Activated T-cell treated with anti-CD3 and anti-CD28 coated beads, Interleukin-2, amount 50 U/mL, for 72 hours (primary cell): ENCODE data around the gene DESI1. TPM values are rescaled to one million over a fixed set of nuclear protein-coding genes. Genes with fewer than 3 reads are reported as not detected.
"Not testable (repeated sequence)": the region's sequence is repeated elsewhere in the genome, so short reads cannot be mapped to it uniquely, and the experiment has no call there.

Source experiments
- ATAC-seq, 2 donors: fragments of 150-1000 bp; cut with Tn5 transposase; replicated peaks in 1 of 2; 2 replicates each; pipeline ENCODE4 v1.10.0; 2021; ENCODE audit warnings: moderate library complexity in 2 of 2, mild to moderate bottlenecking in 1 of 2
- DNase-seq, 2 donors: peaks; one replicate each; pipeline ENCODE4 v3.0.0; 2021 to 2022; ENCODE audit warnings: mixed read lengths in 1 of 2
- H3K27ac Mint-ChIP-seq: one replicate; pipeline ENCODE4 v1.8.0; 2022; ENCODE audit warnings: mild to moderate bottlenecking, moderate library complexity, mixed read lengths
- H3K27me3 Mint-ChIP-seq: one replicate; pipeline ENCODE4 v1.8.0; 2022; ENCODE audit warnings: low read depth, mixed read lengths
- H3K36me3 Mint-ChIP-seq, 2 donors: one replicate each; pipeline ENCODE4 v1.8.0; 2022; ENCODE audit warnings: mixed read lengths in 2 of 2, mild to moderate bottlenecking in 1 of 2; ENCODE audit not compliant: insufficient read depth in 2 of 2
- H3K4me1 Mint-ChIP-seq: one replicate; pipeline ENCODE4 v1.8.0; 2022; ENCODE audit warnings: low read depth, mixed read lengths
- H3K4me3 Mint-ChIP-seq, 2 donors: one replicate each; pipeline ENCODE4 v1.8.0; 2022; ENCODE audit warnings: mild to moderate bottlenecking in 2 of 2, mixed read lengths in 2 of 2, moderate library complexity in 2 of 2
- H3K9me3 Mint-ChIP-seq, 2 donors: one replicate each; pipeline ENCODE4 v1.8.0; 2022; ENCODE audit warnings: mixed read lengths in 2 of 2
- total RNA-seq, 2 donors: library from RNA; stranded (reverse); gene quantifications; one replicate each; pipeline ENCODE4 v1.2.3, GENCODE V29; 2022

Gene DESI1
- total RNA-seq, 2 donors from 2014 or later = 52.6 to 65.7 TPM

DNA sequence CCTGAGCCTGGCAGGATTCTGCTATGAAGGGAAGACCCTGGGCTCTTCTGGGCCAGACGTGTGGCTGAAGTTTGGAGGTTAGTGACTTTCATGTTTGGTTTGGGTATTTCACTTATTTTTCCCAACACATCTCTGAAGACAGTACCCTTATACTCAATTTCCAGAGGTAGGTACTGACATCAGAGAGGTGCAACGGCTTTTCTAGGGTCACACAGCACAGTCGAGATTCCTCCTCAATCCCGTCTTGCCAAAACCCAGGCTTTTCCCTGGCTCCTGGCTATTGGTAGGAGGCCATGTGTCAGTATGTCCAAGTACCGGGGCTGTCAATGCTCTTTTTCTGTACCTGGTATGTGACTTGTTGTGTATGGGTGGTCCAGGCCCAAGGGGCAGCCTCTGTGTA, 25.1 kb downstream of the DESI1 start:
- no peaks in the 10 kb centered on the region for H3K27me3 Mint-ChIP-seq
- H3K9me3 Mint-ChIP-seq = no peaks in the 10 kb centered on the region

DNA sequence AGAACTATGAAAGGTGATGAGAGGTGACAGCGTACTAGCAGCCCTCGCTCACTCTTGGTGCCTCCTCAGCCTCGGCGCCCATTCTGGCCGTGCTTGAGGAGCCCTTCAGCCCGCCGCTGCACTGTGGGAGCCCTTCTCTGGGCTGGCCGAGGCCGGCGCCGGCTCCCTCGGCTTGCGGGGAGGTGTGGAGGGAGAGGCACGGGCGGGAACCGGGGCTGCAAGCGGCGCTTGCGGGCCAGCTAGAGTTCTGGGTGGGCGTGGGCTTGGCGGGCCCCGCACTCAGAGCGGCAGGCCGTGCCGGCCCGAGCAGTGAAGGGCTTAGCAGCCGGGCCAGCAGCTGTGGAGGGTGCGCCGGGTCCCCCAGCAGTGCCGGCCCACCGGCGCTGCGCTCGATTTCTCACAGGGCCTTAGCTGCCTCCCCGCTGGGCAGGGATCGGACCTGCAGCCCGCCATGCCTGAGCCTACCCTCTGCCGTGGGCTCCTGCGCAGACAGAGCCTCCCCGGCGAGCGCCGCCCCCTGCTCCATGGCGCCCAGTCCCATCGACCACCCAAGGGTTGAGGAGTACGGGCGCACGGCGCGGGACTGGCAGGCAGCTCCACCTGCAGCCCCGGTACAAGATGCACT, 27.4 kb downstream of the DESI1 start:
- not testable (repeated sequence) for H3K36me3 Mint-ChIP-seq, H3K4me3 Mint-ChIP-seq, H3K27ac Mint-ChIP-seq, ATAC-seq, H3K9me3 Mint-ChIP-seq, DNase-seq, H3K27me3 Mint-ChIP-seq
- H3K4me1 Mint-ChIP-seq = peaks cover 15% of the 10 kb centered on the region

More for the DNA sequence above, 25.1 kb downstream of the DESI1 start:
- H3K27ac Mint-ChIP-seq = no peak overlapping the region
- H3K4me3 Mint-ChIP-seq = no peak overlapping the region
- DNase-seq = no peak
- no peak for ATAC-seq
- peaks cover 0 to 2% of the 10 kb centered on the region in 2 donors for H3K36me3 Mint-ChIP-seq
- peaks cover 7% of the 10 kb centered on the region for H3K4me1 Mint-ChIP-seq

DNA sequence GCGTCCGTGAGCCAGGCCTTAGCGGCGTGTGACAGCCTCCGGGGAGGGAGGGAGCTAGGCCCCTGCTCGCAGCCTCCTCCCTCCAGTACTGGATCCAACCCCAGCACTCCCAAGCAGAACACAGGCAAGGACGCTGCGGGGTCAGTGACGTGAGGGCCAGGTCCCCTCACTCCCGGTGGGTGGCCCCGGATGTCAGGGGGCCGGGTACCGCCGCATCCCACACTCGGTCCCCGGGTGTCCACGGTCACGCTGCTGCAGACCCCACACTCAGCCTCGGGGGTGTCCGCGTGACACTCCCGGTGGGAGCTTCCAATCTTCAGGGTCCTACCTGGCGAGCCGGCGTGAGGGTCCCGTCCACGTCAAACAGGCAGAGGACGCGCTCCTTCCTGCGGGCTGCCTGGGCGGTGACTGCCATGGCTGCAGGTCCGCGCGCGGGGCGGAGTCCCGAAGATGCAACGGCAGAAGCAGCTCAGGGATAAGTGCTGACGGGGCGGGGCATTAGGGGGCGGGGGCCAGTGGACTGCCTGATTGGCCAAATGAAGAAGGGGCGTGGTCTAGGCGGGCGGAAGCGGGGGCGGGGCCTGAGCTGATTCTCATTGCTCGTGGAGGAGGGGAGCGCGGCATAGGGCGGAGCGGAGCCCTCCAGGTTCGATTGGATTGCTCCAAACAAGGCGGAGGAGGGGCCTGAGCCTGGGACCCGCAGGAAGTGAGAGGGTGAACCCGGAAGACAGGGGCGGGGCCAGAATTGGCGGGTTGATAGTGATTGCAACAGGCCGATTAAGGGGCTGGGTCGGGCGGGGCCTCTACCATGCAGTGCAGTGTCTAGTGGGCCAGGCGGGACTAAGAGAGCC, 31.2 kb downstream of the DESI1 start, which contains the start of gene PMM1:
PMM1 (minus strand) TSS at position 450 of the 851 bp plus-strand sequence; CDS start at position 415, 35 bp downstream.
- Mint-ChIP-seq H3K36me3 (peaks cover 0 to 5% of the 10 kb centered on the region in 2 donors), H3K4me1 (peaks cover 18% of the 10 kb centered on the region), H3K4me3 (peak within 1 kb of the TSS; percentile 95 to 99), H3K27me3 (no peaks in the 10 kb centered on the region), H3K9me3 (no peaks in the 10 kb centered on the region), H3K27ac (peak within 1 kb of the TSS; percentile 93)
- DNase-seq (peak; percentile 100), ATAC-seq (peak; percentile 96 to 97)

DNA sequence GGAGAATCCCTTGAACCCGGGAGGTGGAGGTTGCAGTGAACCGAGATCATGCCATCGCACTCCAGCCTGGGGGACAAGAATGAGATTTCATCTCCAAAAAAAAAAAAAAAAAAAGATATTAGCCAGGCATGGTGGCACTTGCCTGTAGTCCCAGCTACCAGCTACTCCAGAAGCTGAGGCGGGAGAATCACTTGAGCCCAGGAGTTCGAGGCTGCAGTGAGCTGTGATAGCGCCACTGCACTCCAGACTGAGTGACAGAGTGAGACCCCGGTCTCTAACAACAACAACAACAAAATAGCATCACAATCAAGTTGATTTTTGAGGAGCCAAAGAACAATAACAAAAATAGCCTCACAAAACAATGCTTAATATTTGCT, 33.5 kb downstream of the DESI1 start:
- H3K4me3 Mint-ChIP-seq = no peak overlapping the region

DNA sequence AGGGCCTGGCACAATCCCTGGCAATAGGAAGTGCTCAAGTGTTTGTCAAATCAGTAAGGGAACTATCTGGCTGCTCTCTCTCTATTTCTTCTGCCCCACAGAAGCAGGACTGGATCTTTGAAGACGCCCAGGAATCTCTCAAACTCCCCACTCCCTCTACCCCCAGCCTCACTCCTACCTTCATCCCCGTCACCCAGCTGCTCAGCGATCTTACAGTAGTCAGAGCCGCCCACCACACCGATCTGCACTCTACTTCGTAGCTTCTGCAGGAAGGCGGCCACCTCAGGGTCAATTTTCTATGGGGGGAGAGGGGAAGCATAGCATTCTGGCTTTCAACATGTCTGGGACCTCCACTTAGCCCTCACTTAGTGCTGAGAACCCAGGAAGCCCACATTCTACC, 34.9 kb downstream of the DESI1 start:
- Mint-ChIP-seq H3K4me1 (peaks cover 23% of the 10 kb centered on the region), H3K9me3 (no peaks in the 10 kb centered on the region), H3K27ac (no peak overlapping the region), H3K27me3 (no peaks in the 10 kb centered on the region), H3K4me3 (no peak overlapping the region), H3K36me3 (peaks cover 0 to 11% of the 10 kb centered on the region in 2 donors)
- DNase-seq (no peak), ATAC-seq (no peak)

More for the DNA sequence above, 33.5 kb downstream of the DESI1 start:
- Mint-ChIP-seq H3K27me3 (no peaks in the 10 kb centered on the region), H3K36me3 (peaks cover 0 to 10% of the 10 kb centered on the region in 2 donors), H3K9me3 (no peaks in the 10 kb centered on the region), H3K27ac (no peak overlapping the region), H3K4me1 (peaks cover 21% of the 10 kb centered on the region)
- DNase-seq (no peak), ATAC-seq (no peak)

DNA sequence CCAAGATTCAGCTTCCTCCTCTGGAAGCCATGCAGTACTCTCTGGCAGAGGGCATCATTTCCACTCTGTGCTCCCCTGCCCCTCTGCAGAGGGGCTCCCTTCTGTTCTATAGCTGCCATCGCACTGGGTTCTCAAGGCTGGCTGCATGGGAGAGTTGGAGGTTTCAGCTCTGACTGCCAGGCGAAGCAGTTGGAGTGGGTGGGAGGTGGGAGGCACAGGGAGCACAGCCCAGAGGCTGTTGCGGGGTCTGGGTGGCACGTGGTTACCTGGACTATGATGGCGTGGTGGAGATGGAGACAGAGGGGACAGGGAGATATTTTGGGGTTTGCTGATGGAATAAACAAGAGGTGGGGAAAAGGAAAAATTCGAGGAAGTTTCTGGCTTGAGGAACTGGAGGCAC, 36.0 kb downstream of the DESI1 start:
- H3K9me3 Mint-ChIP-seq = no peaks in the 10 kb centered on the region
- no peak overlapping the region for H3K4me3 Mint-ChIP-seq
- peaks cover 0 to 16% of the 10 kb centered on the region in 2 donors for H3K36me3 Mint-ChIP-seq
- peaks cover 23% of the 10 kb centered on the region for H3K4me1 Mint-ChIP-seq
- DNase-seq (no peak), ATAC-seq (no peak)
- H3K27ac Mint-ChIP-seq = no peak overlapping the region
- H3K27me3 Mint-ChIP-seq = no peaks in the 10 kb centered on the region

DNA sequence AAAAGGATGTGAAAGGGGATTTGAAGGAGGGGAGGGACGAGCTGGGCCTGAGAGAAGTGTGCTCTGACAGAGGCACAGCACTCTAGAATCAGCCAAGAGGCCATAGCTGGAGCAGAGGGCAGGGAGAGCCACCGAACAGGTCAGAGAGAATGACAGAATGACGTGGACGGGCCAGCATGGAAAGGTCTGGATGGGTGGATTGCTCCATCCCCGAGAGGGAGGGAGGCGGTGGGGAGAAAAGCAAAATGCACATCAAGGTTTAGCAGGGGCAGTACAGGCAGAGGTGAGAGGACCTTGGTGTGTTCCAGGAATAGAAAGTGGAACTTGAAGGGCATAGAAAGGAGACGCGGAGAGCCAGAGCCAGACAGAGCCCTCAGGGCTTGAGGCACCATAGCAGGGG, 38.1 kb downstream of the DESI1 start:
- no peak overlapping the region for H3K27ac Mint-ChIP-seq
- no peak for ATAC-seq

DNA sequence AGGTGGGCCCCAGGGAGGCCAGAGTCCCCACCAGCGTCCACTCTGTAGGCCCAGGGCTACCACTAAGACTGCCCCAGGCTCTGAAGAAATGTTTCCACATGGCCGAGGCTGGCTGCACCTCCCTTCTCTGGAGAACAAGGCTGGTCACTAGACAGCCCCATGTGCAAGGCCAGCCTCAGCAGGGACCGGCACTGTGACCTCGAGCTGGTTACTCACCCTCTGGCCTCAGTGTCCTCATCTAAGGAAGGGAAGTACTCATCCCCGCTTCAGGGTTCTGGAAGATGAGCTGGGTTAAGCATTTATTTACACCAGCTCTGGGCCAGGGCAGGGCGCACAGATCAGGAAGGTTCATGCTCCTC, 40.9 kb downstream of the DESI1 start:
- Mint-ChIP-seq H3K4me1 (peaks cover 5% of the 10 kb centered on the region), H3K9me3 (no peaks in the 10 kb centered on the region), H3K27me3 (no peaks in the 10 kb centered on the region), H3K27ac (no peak overlapping the region), H3K36me3 (peaks cover 0 to 12% of the 10 kb centered on the region in 2 donors), H3K4me3 (no peak overlapping the region)
- ATAC-seq = no peak
- DNase-seq = no peak

More for the DNA sequence above, 38.1 kb downstream of the DESI1 start:
- H3K9me3 Mint-ChIP-seq = no peaks in the 10 kb centered on the region
- peaks cover 0 to 14% of the 10 kb centered on the region in 2 donors for H3K36me3 Mint-ChIP-seq
- H3K27me3 Mint-ChIP-seq = no peaks in the 10 kb centered on the region
- peaks cover 7% of the 10 kb centered on the region for H3K4me1 Mint-ChIP-seq
- H3K4me3 Mint-ChIP-seq = no peak overlapping the region
- DNase-seq = no peak

DNA sequence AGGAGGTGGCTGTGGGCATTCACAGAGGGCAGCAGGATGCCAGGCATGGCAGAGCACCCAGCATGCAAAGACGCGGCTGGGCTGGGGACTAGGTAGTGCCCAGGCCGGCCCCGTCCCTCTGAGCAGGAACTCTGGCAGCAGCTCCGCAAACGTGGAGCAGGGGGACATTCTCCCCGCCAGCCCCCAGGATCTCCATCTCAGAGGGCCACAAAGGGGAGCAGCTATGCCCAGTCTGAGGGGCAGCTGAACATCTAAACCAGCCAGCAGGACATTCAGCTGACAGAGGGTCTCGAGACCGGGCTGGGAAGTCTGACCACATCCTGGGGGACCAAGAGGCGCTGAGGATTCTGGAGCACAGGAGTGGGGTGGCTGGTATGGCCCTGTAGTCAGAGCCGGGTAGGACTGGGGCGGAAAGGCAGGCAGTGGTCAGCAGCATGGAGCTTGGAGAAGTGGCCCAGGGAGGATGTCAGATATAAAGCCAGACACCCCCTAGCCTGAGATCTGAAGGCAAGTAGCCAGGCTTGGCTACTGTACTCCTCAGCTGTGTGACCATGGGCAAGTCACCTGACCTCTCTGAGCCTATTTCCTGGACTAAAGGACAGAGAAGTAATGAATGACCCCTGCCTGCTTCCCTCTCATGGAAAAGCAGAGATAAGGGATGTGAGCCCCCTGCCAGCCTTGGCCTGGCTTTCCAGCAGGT, 41.4 kb downstream of the DESI1 start:
- ATAC-seq (no peak), DNase-seq (no peak)
- Mint-ChIP-seq H3K4me3 (no peak overlapping the region), H3K36me3 (peaks cover 0 to 12% of the 10 kb centered on the region in 2 donors), H3K27me3 (no peaks in the 10 kb centered on the region), H3K9me3 (no peaks in the 10 kb centered on the region), H3K4me1 (peaks cover 5% of the 10 kb centered on the region), H3K27ac (no peak overlapping the region)

DNA sequence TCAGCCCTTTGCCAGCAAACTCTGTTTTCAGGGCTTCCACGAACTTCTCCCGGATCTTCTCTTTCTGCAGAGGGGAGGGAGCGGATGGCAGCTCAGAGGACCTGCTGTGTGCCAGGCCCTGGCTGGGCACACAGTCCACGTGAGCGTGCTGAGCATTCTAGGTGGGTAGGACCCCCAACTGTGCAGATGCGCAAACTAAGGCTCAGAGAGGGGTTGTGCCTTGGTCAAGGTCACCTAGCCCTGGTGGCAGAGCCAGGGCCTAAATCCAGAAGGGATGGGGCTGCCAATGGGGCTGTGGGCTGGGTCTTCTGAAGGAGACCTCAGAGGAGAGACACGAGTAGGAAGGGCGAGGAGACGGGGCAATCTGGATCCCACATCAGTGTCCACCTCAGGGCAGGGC, 42.0 kb downstream of the DESI1 start:
- no peaks in the 10 kb centered on the region for H3K27me3 Mint-ChIP-seq
- peaks cover 5% of the 10 kb centered on the region for H3K4me1 Mint-ChIP-seq
- DNase-seq (no peak), ATAC-seq (no peak)
- no peaks in the 10 kb centered on the region for H3K9me3 Mint-ChIP-seq
- H3K4me3 Mint-ChIP-seq = no peak overlapping the region
- H3K27ac Mint-ChIP-seq = no peak overlapping the region
- H3K36me3 Mint-ChIP-seq = peaks cover 0 to 12% of the 10 kb centered on the region in 2 donors

DNA sequence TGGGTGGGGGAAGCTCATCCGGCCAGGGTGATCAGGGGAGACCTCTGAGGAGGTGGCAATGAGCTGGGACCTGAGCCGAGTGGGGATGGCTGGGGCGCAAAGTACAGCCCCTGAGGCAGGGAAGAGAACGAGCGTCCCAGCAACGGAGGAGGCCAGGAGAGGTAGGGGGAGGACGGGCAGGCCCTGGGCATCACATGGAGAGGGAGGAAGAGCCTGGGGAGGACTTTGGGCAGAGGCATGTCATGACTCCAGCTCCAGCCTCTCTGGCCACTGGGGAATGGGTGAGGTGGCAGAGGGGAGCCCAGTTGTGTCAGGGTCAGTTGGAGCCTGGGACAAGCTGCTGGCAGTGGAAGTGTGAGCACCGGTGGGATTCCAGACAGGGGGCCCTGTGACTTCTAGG, 42.7 kb downstream of the DESI1 start:
- ATAC-seq = no peak
- Mint-ChIP-seq H3K36me3 (peaks cover 0 to 10% of the 10 kb centered on the region in 2 donors), H3K4me1 (peaks cover 5% of the 10 kb centered on the region), H3K9me3 (no peaks in the 10 kb centered on the region), H3K27me3 (no peaks in the 10 kb centered on the region), H3K27ac (no peak overlapping the region), H3K4me3 (no peak overlapping the region)
- no peak for DNase-seq

DNA sequence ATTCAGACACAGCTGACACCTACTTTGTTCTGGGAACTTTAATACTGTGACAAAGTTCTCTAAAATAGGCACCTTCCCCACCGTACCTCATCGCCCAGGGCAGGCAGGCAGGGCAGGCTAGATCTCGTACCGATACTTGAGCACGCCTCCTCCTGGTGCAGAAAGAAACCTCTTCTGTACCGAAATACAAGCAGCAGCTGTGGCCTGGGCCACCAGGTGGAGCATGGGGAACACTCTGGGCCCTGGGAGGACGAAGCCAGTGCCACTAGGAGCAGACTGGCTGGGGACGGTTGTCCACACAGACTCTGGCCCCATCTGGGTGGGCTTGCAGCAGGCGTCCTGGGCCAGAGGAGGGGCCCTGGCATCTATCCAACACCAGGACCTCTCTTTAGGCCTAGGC, 44.0 kb downstream of the DESI1 start:
- H3K27me3 Mint-ChIP-seq = no peaks in the 10 kb centered on the region
- DNase-seq (peak; percentile 37 to 42), ATAC-seq (peak in 1 of 2 donors; percentile 50)
- peaks cover 0 to 5% of the 10 kb centered on the region in 2 donors for H3K36me3 Mint-ChIP-seq
- H3K4me1 Mint-ChIP-seq = no peaks in the 10 kb centered on the region
- H3K4me3 Mint-ChIP-seq = no peak overlapping the region
- H3K27ac Mint-ChIP-seq = peak overlapping the region; percentile 9
- H3K9me3 Mint-ChIP-seq = no peaks in the 10 kb centered on the region

DNA sequence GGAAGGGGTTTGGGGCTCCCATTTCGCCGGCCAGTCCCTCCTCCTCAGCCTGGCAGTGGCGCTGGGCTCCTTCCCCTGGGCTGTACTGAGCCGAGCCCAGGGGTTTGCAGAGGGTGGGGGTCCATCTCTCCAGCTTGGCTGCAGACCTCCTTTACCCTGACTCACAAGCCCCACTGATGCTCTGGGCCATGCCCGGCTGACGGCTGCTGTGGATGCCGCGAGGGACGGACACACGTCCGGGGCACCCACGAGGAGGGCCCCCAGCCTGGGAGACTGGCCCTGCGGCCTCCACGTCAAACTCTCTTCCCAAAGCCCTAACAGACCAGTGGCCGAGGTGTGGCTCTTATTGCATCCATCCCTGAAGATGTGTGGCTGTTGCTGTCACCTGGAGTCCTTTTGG, 45.3 kb downstream of the DESI1 start:
- DNase-seq = no peak
- no peak overlapping the region for H3K4me3 Mint-ChIP-seq
- no peaks in the 10 kb centered on the region for H3K9me3 Mint-ChIP-seq
- peaks cover 0 to 5% of the 10 kb centered on the region in 2 donors for H3K36me3 Mint-ChIP-seq
- no peaks in the 10 kb centered on the region for H3K27me3 Mint-ChIP-seq
- no peak for ATAC-seq
- H3K4me1 Mint-ChIP-seq = no peaks in the 10 kb centered on the region
- no peak overlapping the region for H3K27ac Mint-ChIP-seq
